ENCODE measurements around the gene RFTN1.

Gene RFTN1

GRCh38 chr3:16373341-16373946, 140.1 kb downstream of the RFTN1 start:
- DNase-seq = no peak

GRCh38 chr3:16372362-16373292, 140.9 kb downstream of the RFTN1 start:
- DNase-seq = no peak

GRCh38 chr3:16370872-16371740, 142.4 kb downstream of the RFTN1 start:
- no peak for DNase-seq

GRCh38 chr3:16370503-16370871, 143.0 kb downstream of the RFTN1 start:
- DNase-seq = no peak

- DNase-seq = no peak
Measured at GRCh38 chr3:16369885-16370284, 143.6 kb downstream of the RFTN1 start.

GRCh38 chr3:16369276-16369675, 144.2 kb downstream of the RFTN1 start:
- DNase-seq = no peak

GRCh38 chr3:16366581-16366980, 146.9 kb downstream of the RFTN1 start:
- DNase-seq = no peak

GRCh38 chr3:16365491-16366128, 147.9 kb downstream of the RFTN1 start:
- no peak for DNase-seq

GRCh38 chr3:16364963-16365362, 148.5 kb downstream of the RFTN1 start:
- no peak for DNase-seq

GRCh38 chr3:16364323-16364722, 149.2 kb downstream of the RFTN1 start:
- no peak for DNase-seq

- no peak for DNase-seq
Measured at GRCh38 chr3:16363636-16364035, 149.9 kb downstream of the RFTN1 start.

- DNase-seq = no peak
Measured at GRCh38 chr3:16362770-16363169, 150.7 kb downstream of the RFTN1 start.

GRCh38 chr3:16361087-16361486, 152.4 kb downstream of the RFTN1 start:
- DNase-seq = no peak

GRCh38 chr3:16359331-16359730, 154.2 kb downstream of the RFTN1 start:
- no peak for DNase-seq

GRCh38 chr3:16358336-16358735, 155.2 kb downstream of the RFTN1 start:
- no peak for DNase-seq

GRCh38 chr3:16357186-16358121, 156.0 kb downstream of the RFTN1 start:
- no peak for DNase-seq

- no peak for DNase-seq
Measured at GRCh38 chr3:16355828-16356227, 157.7 kb downstream of the RFTN1 start.

- no peak for DNase-seq
Measured at GRCh38 chr3:16354291-16354690, 159.2 kb downstream of the RFTN1 start.

GRCh38 chr3:16352428-16352827, 161.1 kb downstream of the RFTN1 start:
- DNase-seq = no peak

GRCh38 chr3:16350597-16351318, 162.7 kb downstream of the RFTN1 start:
- no peak for DNase-seq

- no peak for DNase-seq
Measured at GRCh38 chr3:16349986-16350596, 163.4 kb downstream of the RFTN1 start.
